GM06990 (cell line): ENCODE data around the gene ZNF689.
A peak's percentile ranks its signal among the peaks of the same experiment; 100 is the strongest.

Source experiments
- DNase-seq: peaks from one replicate; pipeline ENCODE4 v3.0.0-alpha.2; 2011; ENCODE audit not compliant: insufficient read length; ENCODE audit errors: extremely low read depth
- H3K27me3 ChIP-seq: replicated peaks from 2 replicates; pipeline ENCODE4 v1.6.0; 2011; ENCODE audit warnings: low read length; ENCODE audit not compliant: control insufficient read depth, insufficient read depth
- H3K36me3 ChIP-seq: 2 replicates; pipeline ENCODE4 v1.5.1; 2011; ENCODE audit warnings: low read length; ENCODE audit not compliant: control insufficient read depth, insufficient read depth
- H3K4me3 ChIP-seq: replicated peaks from 2 replicates; pipeline ENCODE4 v1.5.1; 2011; ENCODE audit warnings: low read depth, mild to moderate bottlenecking, control low read depth, low read length
- TF ChIP-seq, protein P1 (sequence below): IDR thresholded peaks from 2 replicates; pipeline ENCODE4 v1.5.1; 2011; ENCODE audit warnings: low read length, control low read depth, mild to moderate bottlenecking, inconsistent platforms; ENCODE audit not compliant: insufficient read depth, poor library complexity, severe bottlenecking

The ZNF689 gene

GRCh38 chr16:30650369-30651123, 40.4 kb upstream of the ZNF689 start, which contains the start of gene PRR14:
Gene PRR14 (plus strand): TSS chr16:30650960. CDS start chr16:30651646, 686 bp downstream.
- Histone ChIP-seq H3K36me3 (peaks cover 21% of the 10 kb centered on the region), H3K4me3 (peak within 1 kb of the TSS; percentile 69), H3K27me3 (no peaks in the 10 kb centered on the region)
- TF ChIP-seq, protein P1, sequence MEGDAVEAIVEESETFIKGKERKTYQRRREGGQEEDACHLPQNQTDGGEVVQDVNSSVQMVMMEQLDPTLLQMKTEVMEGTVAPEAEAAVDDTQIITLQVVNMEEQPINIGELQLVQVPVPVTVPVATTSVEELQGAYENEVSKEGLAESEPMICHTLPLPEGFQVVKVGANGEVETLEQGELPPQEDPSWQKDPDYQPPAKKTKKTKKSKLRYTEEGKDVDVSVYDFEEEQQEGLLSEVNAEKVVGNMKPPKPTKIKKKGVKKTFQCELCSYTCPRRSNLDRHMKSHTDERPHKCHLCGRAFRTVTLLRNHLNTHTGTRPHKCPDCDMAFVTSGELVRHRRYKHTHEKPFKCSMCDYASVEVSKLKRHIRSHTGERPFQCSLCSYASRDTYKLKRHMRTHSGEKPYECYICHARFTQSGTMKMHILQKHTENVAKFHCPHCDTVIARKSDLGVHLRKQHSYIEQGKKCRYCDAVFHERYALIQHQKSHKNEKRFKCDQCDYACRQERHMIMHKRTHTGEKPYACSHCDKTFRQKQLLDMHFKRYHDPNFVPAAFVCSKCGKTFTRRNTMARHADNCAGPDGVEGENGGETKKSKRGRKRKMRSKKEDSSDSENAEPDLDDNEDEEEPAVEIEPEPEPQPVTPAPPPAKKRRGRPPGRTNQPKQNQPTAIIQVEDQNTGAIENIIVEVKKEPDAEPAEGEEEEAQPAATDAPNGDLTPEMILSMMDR: no peak
- peak; percentile 97 for DNase-seq

GRCh38 chr16:30649725-30650368, 39.7 kb upstream of the ZNF689 start:
- Histone ChIP-seq H3K4me3 (peak overlapping the region; percentile 42), H3K36me3 (peaks cover 15% of the 10 kb centered on the region), H3K27me3 (no peaks in the 10 kb centered on the region)
- TF ChIP-seq, protein P1: no peak
- DNase-seq: no peak

GRCh38 chr16:30647274-30647571, 37.0 kb upstream of the ZNF689 start:
- Histone ChIP-seq H3K27me3 (no peaks in the 10 kb centered on the region), H3K36me3 (no peaks in the 10 kb centered on the region), H3K4me3 (no peak overlapping the region)
- no peak for DNase-seq
- TF ChIP-seq, protein P1: no peak

DNA sequence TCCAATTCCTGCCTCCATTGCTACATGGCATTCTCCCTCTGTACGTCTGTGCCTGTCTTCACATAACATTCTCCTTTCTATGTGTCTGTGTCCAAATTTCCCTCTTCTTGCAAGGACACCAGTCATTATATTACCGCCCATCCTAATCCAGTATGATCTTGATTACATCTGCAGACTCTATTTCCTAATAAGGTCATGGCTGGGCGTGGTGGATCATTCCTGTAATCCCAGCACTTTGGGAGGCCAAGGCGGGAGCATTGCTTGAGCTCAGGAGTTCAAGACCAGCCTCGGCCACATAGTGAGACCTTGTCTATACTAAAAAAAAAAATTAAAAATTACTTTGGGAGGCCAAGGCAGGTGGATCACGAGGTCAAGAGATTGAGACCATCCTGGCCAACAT, 35.5 kb upstream of the ZNF689 start:
- Histone ChIP-seq H3K27me3 (no peaks in the 10 kb centered on the region), H3K36me3 (no peaks in the 10 kb centered on the region), H3K4me3 (no peak overlapping the region)
- TF ChIP-seq, protein P1: no peak
- DNase-seq: no peak

DNA sequence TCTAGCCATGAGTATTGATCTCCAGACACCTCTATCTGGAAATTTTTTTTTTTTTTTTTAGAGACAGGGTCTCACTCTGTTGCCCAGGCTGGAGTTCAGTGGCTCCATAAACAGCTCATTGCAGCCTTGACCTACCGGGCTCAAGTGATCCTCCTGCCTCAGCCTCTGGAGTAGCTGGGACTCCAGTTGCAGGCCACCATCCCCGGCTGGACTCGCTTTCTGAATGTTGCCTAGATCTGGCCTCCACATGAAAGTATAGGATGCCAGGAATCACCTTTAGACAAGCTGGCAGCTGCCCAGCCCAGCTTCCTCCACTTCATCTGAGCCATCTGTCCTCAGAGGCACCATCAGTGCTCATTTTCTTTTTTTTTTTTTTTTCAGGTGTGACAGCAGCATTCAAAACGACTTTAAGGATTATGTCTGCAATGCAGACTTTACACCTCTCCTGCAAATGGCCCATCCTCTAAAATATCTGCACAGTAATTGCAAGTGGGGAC, 34.2 kb upstream of the ZNF689 start:
- TF ChIP-seq, protein P1: no peak
- Histone ChIP-seq H3K36me3 (no peaks in the 10 kb centered on the region), H3K27me3 (no peaks in the 10 kb centered on the region), H3K4me3 (no peak overlapping the region)
- DNase-seq: no peak
